ENCODE data around the gene CYP2U1.

CYP2U1 gene

DNA sequence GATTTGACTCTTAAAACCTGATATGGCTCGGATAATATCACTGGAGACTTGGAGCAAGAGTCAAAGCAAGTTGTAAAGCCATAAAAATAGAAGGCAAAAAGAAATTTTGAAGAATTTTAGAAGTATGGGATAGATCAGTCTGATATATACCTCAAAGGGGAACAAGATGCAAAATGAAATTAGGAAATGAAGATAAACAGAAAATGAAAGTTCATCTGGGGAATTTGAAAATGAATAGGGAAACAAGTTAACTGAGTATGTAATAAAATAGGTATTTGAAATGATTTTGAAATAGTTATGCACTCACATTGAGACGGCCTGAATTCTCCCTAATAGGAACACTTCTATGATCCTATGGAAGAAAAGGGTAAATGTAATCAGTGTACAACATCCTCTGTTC lies 5.7 kb downstream of the CYP2U1 start:
- no peak for TF ChIP-seq CTCF (IDR thresholded peaks at IDR 0.05; ENCODE audit: borderline replicate concordance, control extremely low read depth, extremely low read depth, insufficient read depth, missing control alignments)
- in situ Hi-C loops (cut with MboI; ENCODE audit: low sequenced_read_pairs, unreplicated experiment): no loop called here

GRCh38 chr4:107939307-107939706 lies 8.0 kb downstream of the CYP2U1 start:
- in situ Hi-C loops (cut with MboI; ENCODE audit: low sequenced_read_pairs, unreplicated experiment): no loop called here
- DNase-seq (ENCODE audit: low spot score): no peak
- no peak for TF ChIP-seq CTCF (IDR thresholded peaks at IDR 0.05; ENCODE audit: borderline replicate concordance, control extremely low read depth, extremely low read depth, insufficient read depth, missing control alignments)

More for the DNA sequence above, 5.7 kb downstream of the CYP2U1 start:
- peak; percentile 30 for DNase-seq (ENCODE audit: low spot score)

- no peak for TF ChIP-seq CTCF (IDR thresholded peaks at IDR 0.05; ENCODE audit: borderline replicate concordance, control extremely low read depth, extremely low read depth, insufficient read depth, missing control alignments)
- in situ Hi-C loops (cut with MboI; ENCODE audit: low sequenced_read_pairs, unreplicated experiment): no loop called here
- no peak for DNase-seq (ENCODE audit: low spot score)
These were observed 14.5 kb downstream of the CYP2U1 start for GRCh38 chr4:107945809-107946208.

DNA sequence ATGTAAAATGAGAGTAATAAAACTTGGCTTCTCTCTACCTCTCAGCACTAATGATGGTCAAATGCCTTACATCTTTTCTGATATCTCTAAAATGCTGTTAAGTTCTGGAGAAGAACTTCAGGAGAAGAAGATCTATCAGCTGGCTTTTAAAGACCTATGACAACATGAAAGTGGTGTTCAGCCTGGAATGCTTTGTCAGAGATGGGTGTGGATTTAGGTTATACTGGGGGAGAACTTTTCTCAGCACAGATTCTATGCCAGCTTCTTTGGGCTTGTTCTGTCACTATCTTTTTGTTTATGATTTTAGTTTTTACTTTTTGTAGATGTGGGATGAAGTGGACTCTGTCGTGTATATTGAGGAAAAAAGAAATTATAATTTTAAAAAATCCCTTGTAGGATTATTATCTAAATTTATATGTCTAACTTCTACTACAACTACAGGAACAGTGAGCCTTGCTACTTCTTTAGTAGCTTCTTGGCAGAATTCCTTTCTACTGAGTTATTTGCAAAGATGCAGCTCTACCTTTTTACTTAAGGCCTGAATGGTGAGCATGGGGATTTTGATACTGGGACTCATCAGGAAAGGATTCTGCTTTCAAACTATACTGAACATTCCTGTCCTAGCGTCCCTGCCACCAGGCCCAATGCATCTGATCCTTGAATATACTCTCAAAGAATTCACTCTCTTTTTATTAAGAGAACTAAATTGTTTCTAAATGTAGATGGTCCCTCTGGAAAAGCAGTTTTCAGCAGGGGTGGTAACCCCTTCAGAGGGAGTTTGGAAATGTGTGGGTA lies 19.6 kb downstream of the CYP2U1 start:
- DNase-seq (ENCODE audit: low spot score): no peak
- TF ChIP-seq CTCF (IDR thresholded peaks at IDR 0.05; ENCODE audit: borderline replicate concordance, control extremely low read depth, extremely low read depth, insufficient read depth, missing control alignments): no peak

DNA sequence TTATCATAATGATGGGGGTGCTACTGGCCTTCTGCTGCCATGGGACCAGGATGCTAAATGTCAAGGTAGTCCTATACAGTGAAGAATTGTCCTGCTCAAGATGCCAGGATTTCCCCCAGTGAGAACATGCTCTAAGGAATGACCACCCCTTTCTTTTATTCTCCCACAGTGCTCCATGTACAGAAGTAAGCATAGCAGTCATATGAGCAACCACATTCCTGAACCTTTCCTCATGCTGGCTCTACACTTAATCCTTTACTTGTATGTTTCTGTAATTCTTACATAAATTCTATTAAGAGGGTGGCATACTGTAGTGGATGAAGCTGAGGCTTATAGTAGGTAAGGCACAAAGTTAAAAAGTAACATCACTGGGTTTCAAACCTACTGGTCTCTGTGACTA lies 20.2 kb downstream of the CYP2U1 start:
- in situ Hi-C loops (cut with MboI; ENCODE audit: low sequenced_read_pairs, unreplicated experiment): no loop called here
- DNase-seq (ENCODE audit: low spot score): no peak
- TF ChIP-seq CTCF (IDR thresholded peaks at IDR 0.05; ENCODE audit: borderline replicate concordance, control extremely low read depth, extremely low read depth, insufficient read depth, missing control alignments): no peak

More for the DNA sequence above, 19.6 kb downstream of the CYP2U1 start:
- in situ Hi-C loops (cut with MboI; ENCODE audit: low sequenced_read_pairs, unreplicated experiment): no loop called here

- in situ Hi-C loops (cut with MboI; ENCODE audit: low sequenced_read_pairs, unreplicated experiment): no loop called here
- DNase-seq (ENCODE audit: low spot score): no peak
- no peak for TF ChIP-seq CTCF (IDR thresholded peaks at IDR 0.05; ENCODE audit: borderline replicate concordance, control extremely low read depth, extremely low read depth, insufficient read depth, missing control alignments)
These were observed 24.7 kb downstream of the CYP2U1 start for GRCh38 chr4:107956011-107956410.

All from GM13976 (cell line).